HEK293T (cell line): ENCODE data around the gene CRABP2.

Experiments
- ARNT ChIP-seq: fragments of 450-650 bp; IDR thresholded peaks from 2 replicates; pipeline ENCODE4 v1.6.1; 2017; ENCODE audit warnings: mild to moderate bottlenecking
- CTBP1 ChIP-seq: fragments of 450-650 bp; IDR thresholded peaks from 2 replicates; pipeline ENCODE4 v1.6.1; 2016; ENCODE audit warnings: borderline replicate concordance
- ELF4 ChIP-seq: fragments of 450-650 bp; IDR thresholded peaks from 2 replicates; pipeline ENCODE4 v1.6.1; 2017; ENCODE audit warnings: antibody characterized with exemption
- FOXA1 ChIP-seq: fragments of 450-650 bp; IDR thresholded peaks from 2 replicates; pipeline ENCODE4 v1.6.1; 2016; ENCODE audit warnings: mild to moderate bottlenecking
- LEF1 ChIP-seq: fragments of 450-650 bp; IDR thresholded peaks from 2 replicates; pipeline ENCODE4 v1.6.1; 2017; ENCODE audit warnings: mild to moderate bottlenecking, borderline replicate concordance
- SP1 ChIP-seq: fragments of 450-650 bp; IDR thresholded peaks from 2 replicates; pipeline ENCODE4 v1.6.1; 2017
- SUZ12 ChIP-seq: fragments of 450-650 bp; IDR thresholded peaks from 2 replicates; pipeline ENCODE4 v1.6.1; 2016; ENCODE audit warnings: mild to moderate bottlenecking

- TF ChIP-seq SUZ12 (no peak), ARNT (no peak), ELF4 (no peak), SP1 (no peak), FOXA1 (no peak), LEF1 (no peak), CTBP1 (no peak)
Measured at GRCh38 chr1:156733989-156734584, 28.7 kb upstream of the CRABP2 start.
